H54 (cell line): ENCODE results near the gene DOCK10.

Experiments used
- DNase-seq: peaks from one replicate; pipeline ENCODE4 v3.0.0; 2011; ENCODE audit warnings: low spot score, mixed read lengths; ENCODE audit not compliant: insufficient read length
- FAIRE-seq: peaks from 3 replicates; lab custom pipeline; 2011; peaks lifted over from hg19 to GRCh38; lab: Jason Lieb, UNC
- POLR2A ChIP-seq: IDR thresholded peaks from 2 replicates; pipeline ENCODE4 v1.6.1; 2011; ENCODE audit warnings: low read depth, mild to moderate bottlenecking, low read length

The DOCK10 gene

DNA sequence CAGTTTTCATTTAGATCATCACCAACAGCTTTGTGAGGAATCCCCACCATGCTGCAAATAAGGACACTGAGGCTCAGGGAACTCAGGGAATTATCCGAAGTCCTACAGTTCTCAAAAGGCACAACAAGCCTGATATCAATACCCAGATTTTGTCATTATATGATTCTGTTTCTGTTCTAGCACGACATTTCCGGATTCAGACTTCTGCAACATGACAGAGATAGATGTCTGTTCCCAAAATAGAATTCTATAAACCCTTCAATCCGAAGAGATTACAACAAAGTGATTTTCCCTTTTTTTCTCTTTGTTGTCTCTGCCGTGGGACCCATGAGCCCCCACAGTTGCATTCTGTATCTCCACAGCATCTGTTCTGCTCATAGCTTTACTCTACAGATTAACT, 72.0 kb downstream of the DOCK10 start:
- FAIRE-seq = no peak

DNA sequence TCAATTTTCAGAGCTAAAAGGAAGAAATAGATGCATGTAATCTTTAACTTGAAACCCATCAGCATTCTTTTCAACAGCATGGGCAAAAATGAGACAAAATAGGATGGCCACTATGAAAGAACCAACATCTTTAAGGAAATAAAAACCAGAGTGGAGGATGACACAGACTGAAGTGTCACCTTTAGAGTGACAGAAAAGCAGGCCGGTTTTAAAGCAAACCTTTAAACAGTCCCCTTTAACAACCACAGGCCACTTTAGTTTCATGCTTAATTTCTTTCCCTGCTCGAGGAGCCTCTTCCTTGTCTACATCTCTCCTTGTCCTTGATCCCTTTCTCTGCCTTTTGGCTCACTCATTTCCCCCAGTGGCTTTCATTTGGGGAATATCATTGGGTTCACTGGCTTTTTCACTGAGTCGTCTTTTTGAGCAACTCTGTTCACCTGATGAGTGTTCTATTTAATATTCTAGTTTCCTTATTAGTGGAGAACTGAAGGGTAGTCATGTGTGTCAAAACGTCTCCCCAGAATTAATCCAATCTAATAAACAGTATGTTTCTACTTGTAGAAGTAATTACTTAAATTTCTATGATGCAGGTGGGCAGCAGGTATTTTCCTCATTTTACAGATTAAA, 72.5 kb downstream of the DOCK10 start:
- no peak for TF ChIP-seq POLR2A
- DNase-seq = no peak
- FAIRE-seq = no peak

More for the DNA sequence above, 72.0 kb downstream of the DOCK10 start:
- no peak for DNase-seq
- TF ChIP-seq POLR2A = no peak

DNA sequence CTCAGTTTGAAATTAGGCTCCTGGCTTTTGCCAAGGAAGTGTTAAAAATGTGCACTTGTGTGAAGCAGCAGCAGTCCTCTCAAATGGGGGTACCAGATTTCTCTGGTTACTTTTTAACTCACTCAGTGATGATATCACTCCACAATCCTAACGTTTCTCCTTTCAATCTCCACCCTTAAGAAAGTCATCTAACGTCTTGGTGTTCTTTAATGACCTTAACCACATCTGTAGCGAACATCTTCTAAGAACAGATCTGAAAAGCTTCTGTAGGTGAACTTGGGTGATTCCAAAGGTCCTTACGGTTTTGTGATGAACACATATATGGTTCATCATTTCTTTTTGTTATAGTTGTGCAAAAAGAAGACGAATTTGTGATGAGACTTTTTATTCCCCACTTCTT, 73.2 kb downstream of the DOCK10 start:
- no peak for TF ChIP-seq POLR2A
- FAIRE-seq (no peak), DNase-seq (no peak)

DNA sequence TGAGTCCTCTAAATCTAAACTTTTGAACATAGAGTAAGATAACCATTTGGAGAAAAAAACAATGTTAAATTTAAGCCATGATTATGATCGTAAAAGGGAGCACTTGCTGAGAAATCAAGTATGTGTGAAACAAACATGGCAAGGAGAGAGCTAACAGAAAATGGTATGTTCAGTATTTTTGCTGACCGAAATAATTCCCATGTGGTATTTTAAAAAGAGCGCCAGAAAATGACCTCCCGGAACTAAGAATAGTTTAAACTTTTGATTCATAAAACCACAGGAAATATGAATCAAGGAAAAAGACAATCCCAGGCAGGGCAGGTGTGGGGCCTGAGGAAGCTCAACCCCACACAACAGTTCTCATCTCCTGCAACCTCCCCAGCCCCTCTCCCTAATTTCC, 74.2 kb downstream of the DOCK10 start:
- FAIRE-seq (no peak), DNase-seq (no peak)
- no peak for TF ChIP-seq POLR2A

DNA sequence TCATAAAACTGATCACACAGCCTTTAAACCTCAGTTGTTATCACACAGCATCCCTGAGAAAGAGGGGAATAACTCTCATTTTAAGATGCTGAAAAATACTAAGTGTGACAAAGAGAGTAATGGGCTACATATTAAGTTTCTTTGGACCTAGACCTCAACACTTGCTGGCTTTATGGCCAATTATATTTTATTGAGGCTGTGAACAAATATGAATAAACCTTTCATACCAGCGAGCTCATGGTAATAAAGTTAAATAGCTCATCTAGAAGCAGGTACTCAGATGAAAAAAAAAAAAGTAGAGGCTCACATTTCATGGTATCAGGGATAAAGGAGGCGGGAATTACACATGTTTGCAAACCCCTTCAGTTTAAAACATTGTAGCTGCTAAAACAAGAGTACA, 75.7 kb downstream of the DOCK10 start:
- DNase-seq (no peak), FAIRE-seq (no peak)
- no peak for TF ChIP-seq POLR2A

DNA sequence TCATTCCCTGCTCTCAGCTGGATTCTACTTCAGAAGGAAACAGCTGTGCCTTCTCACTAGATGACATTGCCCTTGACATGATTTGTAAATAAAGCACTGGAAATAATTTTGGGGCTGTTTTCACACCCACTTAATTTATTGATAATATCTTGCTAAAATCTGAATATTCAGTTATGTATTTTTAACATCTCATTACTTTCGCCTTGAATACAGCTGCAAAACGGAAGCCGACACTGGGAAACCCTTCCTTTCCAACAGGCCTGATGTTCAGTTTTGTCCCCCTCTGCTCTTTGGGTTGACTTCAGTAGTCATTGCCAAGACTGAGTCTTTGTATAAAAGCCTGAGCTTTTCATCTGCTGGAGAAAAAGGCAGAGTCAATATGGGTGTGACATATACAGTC, 82.7 kb downstream of the DOCK10 start:
- no peak for FAIRE-seq

DNA sequence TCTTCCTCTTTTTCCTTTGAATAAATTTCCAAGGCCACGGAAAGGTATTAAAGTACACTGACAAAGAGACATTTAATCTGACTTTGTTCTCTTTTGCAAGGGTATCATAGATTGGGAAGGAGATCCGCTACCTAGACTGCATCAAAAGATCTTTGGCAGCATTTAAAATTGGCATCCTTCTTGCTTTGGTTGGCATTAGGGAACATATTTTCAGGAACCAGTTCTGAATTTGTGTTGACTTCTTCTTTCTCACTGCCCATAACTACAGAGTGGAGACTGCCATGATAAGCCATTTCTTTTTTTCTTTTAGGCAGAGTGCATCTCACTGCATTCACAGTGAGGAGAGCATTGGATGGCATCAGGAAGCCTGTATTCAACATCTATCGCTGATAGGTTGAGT, 83.4 kb downstream of the DOCK10 start:
- FAIRE-seq (no peak), DNase-seq (no peak)
- no peak for TF ChIP-seq POLR2A

More for the DNA sequence above, 82.7 kb downstream of the DOCK10 start:
- no peak for DNase-seq
- no peak for TF ChIP-seq POLR2A

DNA sequence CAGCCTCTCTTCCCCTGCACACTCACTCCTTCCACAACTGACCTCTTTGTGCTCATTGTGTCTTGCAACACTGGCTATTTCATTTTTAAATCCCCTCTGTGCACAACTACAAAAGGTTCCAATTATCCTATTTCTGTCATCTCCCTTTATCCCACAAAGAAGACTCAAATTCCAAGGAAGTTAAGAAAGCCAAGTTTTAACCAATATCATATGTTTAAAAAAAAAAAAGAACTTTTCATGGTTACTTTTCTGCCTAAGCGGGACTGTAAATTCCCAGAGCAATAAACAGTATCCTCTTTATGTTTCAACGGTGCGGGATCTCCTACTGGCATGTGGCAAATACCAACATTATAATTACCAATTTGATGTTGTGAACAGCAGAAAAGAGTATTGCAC, 83.8 kb downstream of the DOCK10 start:
- DNase-seq (no peak), FAIRE-seq (no peak)
- TF ChIP-seq POLR2A = no peak

DNA sequence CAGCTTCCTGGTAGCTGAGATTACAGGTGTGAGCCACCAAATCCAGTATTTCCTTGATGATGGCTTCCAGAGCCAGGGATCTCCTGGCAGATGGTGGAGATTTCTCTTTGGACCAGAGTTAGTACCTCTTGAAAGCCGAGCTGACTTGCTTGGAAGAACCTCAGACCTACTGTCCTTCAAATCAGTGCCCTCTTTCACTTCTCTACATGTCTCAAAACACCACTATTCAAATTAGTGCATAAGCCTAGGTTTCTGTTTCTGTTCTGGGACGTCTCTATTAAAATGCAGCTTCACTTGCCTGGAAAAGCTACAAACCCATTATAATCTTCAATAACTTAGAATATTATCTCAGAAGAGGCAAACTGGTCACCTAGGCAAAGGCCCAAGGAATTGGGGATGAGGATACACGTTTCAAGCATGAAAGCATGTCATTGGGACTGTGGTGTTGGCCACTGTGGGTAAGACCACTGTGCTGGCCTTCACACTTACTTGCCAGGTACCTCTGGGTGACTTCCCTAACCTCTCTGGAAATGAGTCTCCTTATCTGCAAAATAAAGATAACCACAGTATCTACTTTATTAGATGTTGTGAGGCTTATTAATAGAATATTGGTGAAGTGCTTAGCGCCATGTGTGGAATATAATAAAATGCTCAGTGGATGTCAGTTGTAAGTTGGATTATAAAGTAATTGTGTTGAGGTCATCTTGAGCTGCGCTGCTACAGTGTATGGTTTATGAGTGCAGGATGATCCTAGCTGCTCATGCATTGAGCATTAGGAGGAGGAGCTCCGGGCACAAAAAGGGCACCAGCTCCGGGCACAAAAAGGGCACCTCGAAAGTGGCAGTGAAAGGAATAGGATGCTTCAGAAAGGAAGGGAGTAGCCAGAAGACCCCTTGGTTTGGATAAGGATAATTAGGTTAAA, 84.5 kb downstream of the DOCK10 start:
- no peak for TF ChIP-seq POLR2A
- no peak for DNase-seq
- no peak for FAIRE-seq

DNA sequence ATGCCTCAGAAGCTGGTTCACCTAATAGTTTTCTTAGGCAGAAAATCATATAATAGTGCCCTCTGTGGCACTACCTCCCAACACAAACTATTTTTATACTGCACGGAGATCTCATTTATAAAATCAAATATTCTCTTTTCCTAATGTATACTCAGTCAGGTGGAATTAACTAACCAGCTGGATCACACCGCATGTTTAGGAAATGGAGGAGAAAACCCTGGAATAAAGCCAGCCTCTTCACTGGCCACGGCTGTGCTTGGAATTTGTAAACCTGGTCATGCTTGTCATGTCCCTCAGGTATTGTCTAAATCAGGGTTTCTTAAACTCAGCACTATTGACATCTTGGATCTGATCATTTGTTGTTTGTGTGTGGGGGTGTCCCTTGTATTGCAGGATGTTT, 85.6 kb downstream of the DOCK10 start:
- TF ChIP-seq POLR2A = no peak
- DNase-seq = no peak
- no peak for FAIRE-seq

DNA sequence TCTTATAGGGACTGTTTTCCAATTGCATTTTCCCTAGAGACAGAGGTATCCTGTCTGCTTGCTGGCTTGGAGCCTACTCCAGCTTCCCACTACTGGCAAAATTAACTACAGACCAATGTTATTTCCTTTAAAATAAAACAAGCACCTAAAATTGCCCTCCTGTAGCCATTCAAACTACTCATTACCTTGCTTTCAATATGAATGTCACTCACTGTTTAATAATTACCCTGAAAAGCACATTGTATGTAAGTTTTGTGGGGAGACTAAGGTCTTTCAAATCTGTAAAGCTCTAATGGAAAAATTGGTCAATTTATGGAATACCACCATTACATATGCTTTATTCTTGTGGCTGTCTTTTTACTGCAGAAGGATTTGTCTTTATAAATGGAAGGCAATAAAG, 87.3 kb downstream of the DOCK10 start:
- FAIRE-seq (no peak), DNase-seq (no peak)
- no peak for TF ChIP-seq POLR2A

DNA sequence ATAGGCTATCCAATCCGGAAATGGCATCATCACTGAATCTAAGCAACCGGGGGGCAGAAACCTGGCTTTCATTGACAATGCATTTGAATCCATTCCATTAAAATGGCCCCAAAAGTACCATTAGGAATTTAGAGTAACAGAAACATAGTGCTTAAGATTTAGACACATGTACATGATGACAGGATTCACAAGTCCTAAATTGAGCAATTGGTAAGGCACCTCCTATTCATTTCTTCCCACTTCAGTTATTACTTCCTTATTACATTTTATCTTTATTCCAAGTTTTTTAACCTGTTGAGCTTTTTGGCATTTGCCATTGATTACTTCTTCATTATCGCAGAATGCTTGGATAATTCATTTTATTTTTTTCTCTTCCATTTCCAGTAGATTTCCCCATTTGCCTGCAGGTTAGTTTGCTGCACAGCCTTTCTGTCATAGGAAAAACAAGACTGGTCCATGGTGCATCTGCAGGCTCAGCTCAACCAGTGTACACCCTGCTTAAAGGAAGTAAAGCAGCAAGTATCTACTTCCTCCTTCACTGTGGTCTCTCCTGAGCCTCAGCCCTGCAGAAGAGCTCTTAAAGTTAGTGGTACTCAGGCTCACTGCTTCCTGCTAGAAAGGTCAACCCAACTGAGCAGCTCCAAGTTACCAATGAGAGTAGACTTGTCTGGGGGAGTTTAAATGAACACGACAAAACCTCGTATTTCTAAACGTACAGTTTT, 89.2 kb downstream of the DOCK10 start:
- TF ChIP-seq POLR2A = no peak
- DNase-seq (no peak), FAIRE-seq (no peak)

DNA sequence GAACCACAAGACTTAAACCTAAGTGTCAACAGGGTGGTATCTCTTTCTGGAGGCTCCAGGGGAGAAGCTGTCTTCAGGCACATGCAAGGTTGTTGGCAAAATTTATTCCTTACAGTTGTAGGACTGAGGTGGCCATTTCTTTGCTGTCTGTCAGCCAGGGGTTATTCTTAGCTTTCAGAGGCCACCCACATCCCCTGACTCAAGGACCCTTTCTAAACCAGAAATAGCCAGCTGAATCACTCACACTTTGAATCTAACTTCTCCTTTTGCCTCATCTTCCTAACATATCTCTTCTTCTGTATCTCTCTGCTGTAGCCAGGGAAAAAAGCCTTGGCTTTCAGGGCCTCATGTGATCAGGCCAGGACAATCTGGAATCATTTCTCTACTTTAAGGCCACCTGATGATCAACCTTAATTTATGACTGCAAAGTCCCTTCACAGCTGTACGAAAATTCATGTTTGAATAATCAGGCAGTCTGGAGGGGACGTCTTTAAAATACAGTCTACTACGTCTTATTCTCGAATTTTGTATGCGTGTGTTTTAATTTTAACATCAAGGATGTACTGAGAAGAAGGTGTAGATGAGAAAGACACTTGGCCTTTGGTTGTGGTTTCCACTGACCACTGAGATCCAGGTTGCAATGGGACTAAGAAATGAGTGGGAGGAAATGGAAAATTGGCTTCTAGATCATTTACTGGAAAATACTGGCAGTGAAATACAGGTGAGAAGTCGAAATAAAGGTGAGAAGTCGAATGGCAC, 90.4 kb downstream of the DOCK10 start:
- DNase-seq = no peak
- no peak for FAIRE-seq
- no peak for TF ChIP-seq POLR2A

DNA sequence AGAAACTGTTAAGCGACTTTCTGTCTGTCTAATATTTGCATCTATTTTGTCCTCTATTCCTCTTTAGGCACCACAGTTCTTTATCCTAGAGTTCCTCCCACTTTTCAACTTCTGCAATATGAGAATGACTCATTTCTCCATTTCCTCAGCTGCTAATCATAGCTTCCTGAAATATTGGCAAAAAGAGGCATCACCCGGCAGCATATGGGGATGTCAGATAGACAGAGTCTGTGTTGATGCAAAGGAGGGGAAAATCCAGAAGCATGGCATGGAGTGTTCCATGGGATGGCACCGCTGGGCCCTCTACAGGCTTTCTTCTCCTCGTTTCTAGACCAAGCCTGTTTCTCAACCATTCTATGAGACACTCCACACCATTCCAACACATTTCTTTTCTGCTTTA, 93.4 kb downstream of the DOCK10 start:
- TF ChIP-seq POLR2A = no peak
- peak; percentile 94 for FAIRE-seq
- DNase-seq = peak; percentile 16
